ENCODE data around the gene GRK5. TPM values are rescaled to one million over a fixed set of nuclear protein-coding genes. Genes with fewer than 3 reads are reported as not detected.
"Not testable (repeated sequence)": the region's sequence is repeated elsewhere in the genome, so short reads cannot be mapped to it uniquely, and the experiment has no call there.

GRK5 gene
- total RNA-seq, 4 donors from 2014 or later, result 5.4 to 13.0 (median 10.6) TPM

DNA sequence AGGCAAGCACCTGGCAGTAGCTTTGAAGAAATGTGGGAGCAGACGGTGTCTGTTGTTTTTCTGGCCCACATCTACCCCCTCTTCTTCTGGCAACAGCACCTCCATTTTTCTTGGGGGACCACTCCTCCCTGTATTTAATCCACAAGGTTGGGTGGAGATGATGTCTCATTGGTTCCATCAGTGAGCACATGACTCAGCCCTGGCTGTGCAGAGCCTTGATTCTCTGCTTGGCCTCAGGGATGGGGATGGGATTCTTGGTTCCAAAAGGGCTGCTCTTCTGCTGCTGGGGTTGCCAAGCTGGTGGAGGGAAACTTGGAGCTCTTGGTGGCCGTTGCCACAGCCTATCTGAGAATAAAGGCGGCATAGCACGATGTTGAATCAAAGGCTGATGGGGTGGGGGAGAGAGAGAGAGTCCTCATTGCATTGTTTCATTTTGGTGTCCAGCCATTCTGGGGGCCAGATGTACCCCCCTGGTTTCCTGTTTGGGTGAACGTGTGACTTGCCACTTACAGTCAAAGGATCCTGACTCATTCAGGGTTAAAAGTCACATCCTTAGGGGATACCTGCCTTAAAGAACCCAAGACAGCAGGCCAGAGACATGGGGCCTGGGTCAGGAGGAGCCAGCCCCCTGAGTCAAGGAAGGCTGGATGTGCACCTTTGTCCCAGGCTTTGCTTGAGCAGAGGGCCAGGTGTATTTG, 25.9 kb downstream of the GRK5 start:
- WGBS, 2 donors, result 76 to 81% methylated on average over 5 of the region's 5 CpGs
- intact Hi-C loops (cut with DNase I; ENCODE audit: low total_unique reads), result no loop called here
- TF ChIP-seq, protein P1, sequence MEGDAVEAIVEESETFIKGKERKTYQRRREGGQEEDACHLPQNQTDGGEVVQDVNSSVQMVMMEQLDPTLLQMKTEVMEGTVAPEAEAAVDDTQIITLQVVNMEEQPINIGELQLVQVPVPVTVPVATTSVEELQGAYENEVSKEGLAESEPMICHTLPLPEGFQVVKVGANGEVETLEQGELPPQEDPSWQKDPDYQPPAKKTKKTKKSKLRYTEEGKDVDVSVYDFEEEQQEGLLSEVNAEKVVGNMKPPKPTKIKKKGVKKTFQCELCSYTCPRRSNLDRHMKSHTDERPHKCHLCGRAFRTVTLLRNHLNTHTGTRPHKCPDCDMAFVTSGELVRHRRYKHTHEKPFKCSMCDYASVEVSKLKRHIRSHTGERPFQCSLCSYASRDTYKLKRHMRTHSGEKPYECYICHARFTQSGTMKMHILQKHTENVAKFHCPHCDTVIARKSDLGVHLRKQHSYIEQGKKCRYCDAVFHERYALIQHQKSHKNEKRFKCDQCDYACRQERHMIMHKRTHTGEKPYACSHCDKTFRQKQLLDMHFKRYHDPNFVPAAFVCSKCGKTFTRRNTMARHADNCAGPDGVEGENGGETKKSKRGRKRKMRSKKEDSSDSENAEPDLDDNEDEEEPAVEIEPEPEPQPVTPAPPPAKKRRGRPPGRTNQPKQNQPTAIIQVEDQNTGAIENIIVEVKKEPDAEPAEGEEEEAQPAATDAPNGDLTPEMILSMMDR (IDR thresholded peaks at IDR 0.05), result no peak
- no peak for TF ChIP-seq POLR2A (IDR thresholded peaks at IDR 0.05)

DNA sequence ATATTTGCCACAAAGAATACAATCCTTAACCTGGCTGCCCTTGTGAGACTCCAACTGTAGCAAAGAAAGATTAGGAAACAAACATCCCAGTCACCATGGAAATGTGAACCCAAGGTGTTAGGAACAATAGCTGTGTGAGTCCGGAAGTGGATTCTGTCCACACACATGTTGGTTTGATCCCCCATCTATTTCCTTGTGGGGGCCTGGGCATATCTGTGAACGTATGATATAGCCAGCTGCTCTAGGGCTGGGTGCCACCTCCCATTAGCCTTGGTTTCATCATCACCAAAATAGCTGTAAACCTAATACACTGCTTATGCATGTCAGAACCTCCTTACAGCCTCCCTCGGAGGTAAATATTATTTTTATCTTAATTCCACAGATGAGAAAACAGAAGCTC, 26.4 kb downstream of the GRK5 start:
- intact Hi-C loops (cut with DNase I; ENCODE audit: low total_unique reads), result no loop called here
- TF ChIP-seq, protein P1 (IDR thresholded peaks at IDR 0.05), result no peak
- no peak for TF ChIP-seq POLR2A (IDR thresholded peaks at IDR 0.05)
- DNase-seq (ENCODE audit: low spot score in 2 of 2), result peak in 1 of 2 donors; percentile 66
- 48 to 63% methylated on average over 3 of the region's 3 CpGs for WGBS, 2 donors
- no peak overlapping the region for H3K4me3 ChIP-seq (ENCODE audit: low read depth, poor library complexity, severe bottlenecking)

More for the DNA sequence above, 25.9 kb downstream of the GRK5 start:
- peak in 1 of 2 donors; percentile 72 for DNase-seq (ENCODE audit: low spot score in 2 of 2)
- no peak overlapping the region for H3K4me3 ChIP-seq (ENCODE audit: low read depth, poor library complexity, severe bottlenecking)

DNA sequence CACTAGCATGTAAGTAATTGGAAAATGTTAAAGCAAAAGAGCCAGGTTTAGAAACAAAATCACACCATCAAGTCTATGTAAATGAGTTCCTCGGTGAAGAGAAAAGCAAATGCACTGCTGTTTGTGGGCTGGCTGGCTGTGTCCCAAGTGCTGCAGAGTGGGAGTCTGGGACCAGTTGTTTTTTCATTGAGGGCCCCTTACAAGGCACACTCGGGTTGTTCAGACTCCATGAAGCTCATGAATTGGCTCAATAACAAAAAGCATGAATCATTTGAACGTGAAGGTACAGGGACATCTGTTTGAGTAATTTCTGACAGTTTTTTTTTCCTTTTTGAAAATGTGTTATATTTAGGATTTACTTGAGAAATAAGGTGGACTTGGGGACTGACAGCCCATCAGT, 28.0 kb downstream of the GRK5 start:
- peak in 1 of 2 donors; percentile 58 for DNase-seq (ENCODE audit: low spot score in 2 of 2)
- WGBS, 2 donors, result 15 to 24% methylated on average over 3 of the region's 3 CpGs
- H3K4me3 ChIP-seq (ENCODE audit: low read depth, poor library complexity, severe bottlenecking), result no peak overlapping the region
- TF ChIP-seq, protein P1 (IDR thresholded peaks at IDR 0.05), result no peak
- no peak for TF ChIP-seq POLR2A (IDR thresholded peaks at IDR 0.05)
- intact Hi-C loops (cut with DNase I; ENCODE audit: low total_unique reads), result no loop called here

DNA sequence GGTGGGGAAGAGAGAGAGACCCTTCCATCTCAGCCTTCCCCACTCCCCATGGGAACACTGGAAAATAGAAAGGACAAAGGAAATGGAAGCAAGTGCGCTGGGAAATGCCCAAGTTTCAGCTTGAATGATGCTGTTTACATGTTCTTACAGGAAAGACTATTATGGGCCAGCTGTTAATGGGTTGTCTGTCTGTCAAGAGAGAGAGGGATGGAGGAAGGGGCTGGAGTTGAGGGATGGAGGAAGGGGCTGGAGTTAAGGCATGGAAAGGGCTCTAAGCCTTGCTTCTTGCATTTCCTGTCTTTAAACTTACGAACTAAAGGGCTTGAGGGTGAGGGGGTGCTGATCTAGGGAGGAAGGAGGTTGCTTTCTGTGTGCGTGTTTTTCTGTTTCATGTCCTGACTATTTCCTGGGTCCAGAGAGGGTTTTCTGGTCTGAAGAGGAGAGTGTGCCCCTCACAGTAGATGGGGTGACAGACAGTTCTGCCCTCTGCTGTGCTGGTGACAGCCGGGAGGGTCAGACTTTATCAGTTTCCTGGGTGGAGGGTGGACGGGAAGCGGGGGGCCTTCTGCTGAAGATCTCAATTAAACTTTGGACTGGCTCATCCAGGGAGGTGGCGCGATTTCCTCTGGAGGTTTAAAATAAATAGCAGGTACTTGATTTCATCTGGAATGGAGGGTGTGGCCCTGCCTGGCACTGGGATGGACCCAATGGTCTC, 30.5 kb downstream of the GRK5 start:
- DNase-seq (ENCODE audit: low spot score in 2 of 2), result no peak
- TF ChIP-seq POLR2A (IDR thresholded peaks at IDR 0.05), result no peak
- TF ChIP-seq, protein P1 (IDR thresholded peaks at IDR 0.05), result no peak
- intact Hi-C loops (cut with DNase I; ENCODE audit: low total_unique reads), result no loop called here
- no peak overlapping the region for H3K4me3 ChIP-seq (ENCODE audit: low read depth, poor library complexity, severe bottlenecking)
- 71 to 79% methylated on average over 8 of the region's 8 CpGs for WGBS, 2 donors

DNA sequence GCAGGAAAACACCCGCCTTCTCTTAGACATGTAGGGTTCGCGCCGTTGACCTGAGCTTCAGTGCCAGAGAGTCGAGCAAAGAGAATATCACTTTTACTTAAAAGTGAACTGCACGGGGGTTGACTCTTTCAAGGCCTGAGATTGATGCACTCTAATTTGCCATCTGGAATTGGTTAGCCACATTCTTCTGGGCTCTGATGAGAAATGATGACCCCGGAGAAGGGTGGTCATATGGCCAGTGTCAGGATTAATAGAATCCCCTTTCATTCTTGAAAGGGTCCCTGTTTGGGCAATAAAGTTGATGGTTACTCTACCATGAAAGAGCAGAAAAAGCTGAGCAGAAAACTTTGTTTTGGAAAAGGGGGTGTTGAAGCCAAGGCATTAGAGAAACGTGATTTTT, 31.2 kb downstream of the GRK5 start:
- no peak overlapping the region for H3K4me3 ChIP-seq (ENCODE audit: low read depth, poor library complexity, severe bottlenecking)
- no peak for DNase-seq (ENCODE audit: low spot score in 2 of 2)
- no peak for TF ChIP-seq POLR2A (IDR thresholded peaks at IDR 0.05)
- TF ChIP-seq, protein P1 (IDR thresholded peaks at IDR 0.05), result no peak
- WGBS, 2 donors, result 77 to 81% methylated on average over 8 of the region's 8 CpGs
- intact Hi-C loops (cut with DNase I; ENCODE audit: low total_unique reads), result no loop called here

DNA sequence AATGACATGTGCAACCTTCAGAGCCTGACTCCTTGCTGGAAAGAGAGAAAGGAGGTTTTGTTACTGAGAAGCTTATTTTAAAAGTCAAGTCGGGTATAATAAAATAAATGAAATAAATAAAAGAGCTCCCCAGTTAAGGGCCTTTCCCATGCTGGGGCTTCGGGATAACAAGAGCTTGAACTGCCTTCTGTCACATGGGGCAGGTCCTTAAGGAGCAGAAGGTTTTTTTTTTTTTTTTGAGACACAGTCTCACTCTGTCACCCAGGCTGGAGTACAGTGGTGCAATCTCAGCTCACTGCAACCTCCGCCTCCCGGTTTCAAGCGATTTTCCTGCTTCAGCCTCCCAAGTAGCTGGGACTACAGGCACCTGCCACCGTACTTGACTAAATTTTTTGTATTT, 31.6 kb downstream of the GRK5 start:
- H3K4me3 ChIP-seq (ENCODE audit: low read depth, poor library complexity, severe bottlenecking); intact Hi-C loops (cut with DNase I; ENCODE audit: low total_unique reads); DNase-seq (ENCODE audit: low spot score in 2 of 2): not testable (repeated sequence)
- 84 to 92% methylated on average over 6 of the region's 6 CpGs for WGBS, 2 donors

DNA sequence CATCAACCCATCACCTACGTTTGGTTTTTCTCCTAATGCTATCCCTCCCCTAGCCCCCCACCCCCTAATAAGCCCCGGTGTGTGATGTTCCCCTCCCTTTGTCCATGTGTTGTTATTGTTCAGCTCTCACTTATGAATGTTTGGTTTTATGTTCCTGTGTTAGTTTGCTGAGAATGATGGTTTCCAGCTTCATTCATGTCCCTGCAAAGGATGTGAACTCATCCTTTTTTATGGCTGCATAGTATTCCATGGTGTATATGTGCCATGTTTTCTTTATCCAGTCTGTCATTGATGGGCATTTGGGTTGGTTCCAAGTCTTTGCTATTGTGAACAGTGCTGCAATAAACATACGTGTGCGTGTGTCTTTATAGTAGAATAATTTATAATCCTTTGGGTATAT, 32.3 kb downstream of the GRK5 start:
- 87 to 98% methylated on average over 4 of the region's 4 CpGs for WGBS, 2 donors
- H3K4me3 ChIP-seq (ENCODE audit: low read depth, poor library complexity, severe bottlenecking); intact Hi-C loops (cut with DNase I; ENCODE audit: low total_unique reads); DNase-seq (ENCODE audit: low spot score in 2 of 2): not testable (repeated sequence)

Measured in lower leg skin (tissue), 4 donors.